NCI-H460 (cell line): ENCODE measurements around the gene SF3B3. TPM values are rescaled to one million over a fixed set of nuclear protein-coding genes. Genes with fewer than 3 reads are reported as not detected.
"Not testable (repeated sequence)": the region's sequence is repeated elsewhere in the genome, so short reads cannot be mapped to it uniquely, and the experiment has no call there.

Experiments used
- DNase-seq: peaks from one replicate; pipeline ENCODE4 v3.0.0-alpha.2; 2016; ENCODE audit warnings: low read depth; ENCODE audit errors: extremely low read depth
- total RNA-seq: library from RNA; depleted of rRNA; stranded (reverse); fragments of >200 nt; shearing (Covaris generic); gene quantifications from 2 replicates; pipeline ENCODE4 v1.2.3, GENCODE V29; 2014

The SF3B3 gene
- total RNA-seq, 1 experiment from 2014 or later = 159 TPM

DNA sequence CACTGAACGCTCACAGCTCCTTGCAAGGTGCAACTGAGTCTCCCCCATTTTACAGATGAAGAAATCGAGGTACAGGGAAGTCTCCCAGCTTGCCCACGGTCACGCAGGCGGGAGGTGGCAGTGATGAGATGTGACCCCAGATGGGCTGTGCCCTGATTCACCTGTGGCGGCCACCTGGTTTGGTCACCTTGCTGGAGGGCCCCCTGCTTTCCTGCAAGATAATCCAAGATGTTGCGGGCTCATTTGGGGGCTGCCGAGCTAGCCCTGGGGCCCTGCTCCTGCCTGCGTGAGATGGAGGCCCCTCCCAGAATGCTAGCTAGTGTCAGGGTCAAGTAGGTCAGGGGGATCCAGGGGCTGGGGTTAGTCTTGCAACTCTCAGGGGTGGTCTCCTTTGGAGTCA lies 63.1 kb downstream of the SF3B3 start:
- no peak for DNase-seq

DNA sequence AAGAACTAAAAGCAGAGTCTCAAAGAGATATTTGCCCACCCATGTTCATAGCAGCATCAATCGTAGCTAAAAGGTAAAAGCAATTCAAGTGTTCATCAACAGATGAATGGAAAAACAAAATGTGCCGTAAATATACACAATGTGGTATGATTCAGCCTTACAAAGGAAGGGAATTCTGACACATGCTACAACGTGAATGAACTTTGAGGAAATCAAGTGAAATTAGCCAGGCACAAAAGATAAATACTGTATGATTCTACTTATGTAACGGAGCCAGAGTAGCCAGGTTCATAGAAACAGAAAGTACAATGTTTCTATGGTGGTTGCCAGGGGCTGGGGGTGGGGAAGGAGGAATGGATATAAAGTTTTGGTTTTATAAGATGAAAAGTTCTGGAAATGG lies 64.9 kb downstream of the SF3B3 start:
- no peak for DNase-seq

DNA sequence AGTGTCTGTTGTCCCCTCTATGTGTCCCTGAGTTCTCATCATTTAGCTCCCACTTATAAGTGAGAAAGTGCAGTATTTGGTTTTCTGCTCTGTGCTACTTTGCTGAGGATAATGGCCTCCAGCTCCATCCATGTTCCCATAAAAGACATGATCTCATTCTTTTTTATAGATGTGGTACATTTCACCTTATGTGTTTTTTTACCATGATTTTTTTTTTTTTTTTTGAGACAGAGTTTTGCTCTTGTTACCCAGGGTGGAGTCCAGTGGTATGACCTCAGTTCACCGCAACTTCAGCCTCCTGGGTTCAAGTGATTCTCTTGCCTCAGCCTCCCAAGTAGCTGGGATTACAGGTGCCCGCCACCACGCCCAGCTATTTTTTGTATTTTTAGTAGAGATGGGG lies 65.8 kb downstream of the SF3B3 start:
- not testable (repeated sequence) for DNase-seq

DNA sequence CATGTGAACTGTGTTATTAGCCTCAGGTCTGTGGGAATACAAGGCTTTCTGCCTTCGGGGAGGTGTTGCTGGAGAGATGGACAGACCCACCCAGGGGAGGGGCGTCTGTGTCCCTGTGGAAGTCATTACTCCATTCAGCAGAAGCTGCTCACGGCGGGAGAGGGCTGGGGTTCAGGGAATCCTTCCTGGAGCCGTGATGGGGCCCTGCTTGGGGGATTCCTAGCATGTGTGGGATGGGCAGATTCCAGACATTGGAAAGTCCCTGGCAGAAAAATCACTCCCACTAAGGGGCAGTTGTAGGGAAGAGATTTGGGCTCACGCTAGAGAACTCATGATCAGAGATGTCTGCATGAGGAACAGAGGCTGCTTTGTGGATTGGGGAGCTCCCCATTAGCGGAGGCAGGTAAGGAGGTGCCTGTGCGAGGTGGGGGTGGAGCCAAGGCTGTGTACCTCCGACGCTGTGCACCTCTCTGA lies 66.4 kb downstream of the SF3B3 start:
- DNase-seq = no peak

DNA sequence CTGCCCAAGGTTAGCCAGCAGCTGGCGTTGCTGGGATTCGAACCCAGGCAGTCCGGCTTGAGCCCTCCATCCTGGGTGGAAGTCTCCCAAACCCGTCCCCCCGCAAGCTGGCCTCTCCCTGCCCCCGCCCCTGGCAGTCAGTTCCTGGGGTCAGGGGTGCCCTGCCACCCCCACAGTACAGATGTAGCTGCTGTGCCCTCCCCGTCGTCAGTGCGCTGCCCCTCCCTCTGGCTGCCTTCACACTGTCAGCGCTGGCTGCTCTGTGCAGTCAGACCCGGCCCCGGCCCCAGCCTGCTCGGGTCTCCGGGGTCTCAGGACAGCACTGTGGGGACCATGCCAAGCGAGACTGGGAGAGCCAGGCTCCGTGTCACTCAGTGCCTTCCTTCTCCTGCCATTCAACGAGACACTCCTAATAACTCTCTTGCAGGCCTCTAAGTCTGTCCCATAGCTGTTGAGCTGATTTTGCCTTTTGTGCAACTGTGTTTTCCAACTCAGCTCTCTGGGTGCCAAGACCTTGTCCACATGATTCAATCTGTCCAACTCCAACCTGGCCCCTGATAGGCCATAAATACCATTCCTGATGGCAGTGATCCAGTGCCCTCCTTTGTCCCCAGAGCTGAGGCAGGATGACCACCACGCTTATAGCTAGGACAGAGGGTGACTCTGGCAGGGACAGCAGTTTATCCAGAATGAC lies 67.3 kb downstream of the SF3B3 start:
- no peak for DNase-seq

DNA sequence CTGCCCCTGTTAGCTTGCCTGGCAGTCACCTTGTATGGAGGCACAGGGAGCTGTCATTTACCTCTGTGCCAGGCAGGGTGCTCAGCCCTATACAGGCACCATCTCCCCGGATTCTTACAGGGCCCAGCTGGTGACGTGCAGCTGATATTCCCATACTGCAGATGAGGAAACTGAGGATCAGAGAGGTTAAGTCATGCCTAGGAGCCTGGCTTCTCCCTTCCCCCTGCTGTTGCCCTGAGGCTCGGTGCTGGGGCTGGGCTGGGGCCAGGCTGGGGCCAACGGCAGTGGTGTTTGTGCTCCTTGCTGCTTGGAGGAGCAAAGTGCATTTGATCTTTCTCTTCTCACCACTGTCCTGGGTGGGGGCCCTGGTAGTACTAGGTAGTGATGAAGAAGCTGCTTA lies 68.0 kb downstream of the SF3B3 start:
- no peak for DNase-seq

DNA sequence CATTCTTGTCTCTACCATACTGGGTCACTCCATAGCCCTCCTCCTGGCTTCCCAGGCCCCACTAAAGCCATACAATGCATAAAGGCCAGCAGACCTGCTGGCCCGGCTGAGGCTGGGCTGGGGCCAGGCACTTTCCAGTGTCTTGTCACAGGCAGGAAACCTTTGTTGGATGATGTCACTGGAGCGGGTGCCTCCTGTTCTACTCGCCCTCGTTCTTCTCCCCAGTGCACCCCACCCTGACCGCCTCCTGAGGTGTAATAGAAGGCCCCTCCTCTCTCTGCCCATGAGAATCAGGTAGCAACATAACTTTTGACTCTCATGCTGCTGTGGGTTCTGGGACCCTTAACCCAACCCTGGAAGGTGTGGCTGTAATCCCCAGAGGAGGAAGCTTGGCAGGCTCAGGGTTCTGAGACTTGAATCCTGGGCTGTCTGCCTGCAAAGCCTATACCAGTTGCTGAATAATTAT lies 68.5 kb downstream of the SF3B3 start:
- DNase-seq = no peak

DNA sequence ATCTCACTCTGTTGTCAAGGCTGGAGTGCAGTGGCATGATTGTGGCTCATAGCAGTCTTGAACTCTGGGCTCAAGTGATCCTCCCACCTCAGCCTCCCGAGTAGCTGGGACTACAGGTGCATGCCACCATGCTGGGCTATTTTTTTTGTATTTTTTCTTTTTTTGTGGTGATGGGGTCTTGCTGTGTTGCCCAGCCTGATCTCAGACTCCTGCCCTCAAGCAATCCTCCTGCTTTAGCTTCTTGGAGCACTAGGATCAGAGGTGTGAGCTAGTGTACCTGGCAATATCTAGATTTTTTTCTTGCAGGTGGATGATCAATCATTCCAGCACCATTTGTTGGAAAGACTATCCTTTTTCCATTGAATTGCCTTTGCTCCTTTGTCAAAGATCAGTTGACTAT lies 69.9 kb downstream of the SF3B3 start:
- DNase-seq = no peak

DNA sequence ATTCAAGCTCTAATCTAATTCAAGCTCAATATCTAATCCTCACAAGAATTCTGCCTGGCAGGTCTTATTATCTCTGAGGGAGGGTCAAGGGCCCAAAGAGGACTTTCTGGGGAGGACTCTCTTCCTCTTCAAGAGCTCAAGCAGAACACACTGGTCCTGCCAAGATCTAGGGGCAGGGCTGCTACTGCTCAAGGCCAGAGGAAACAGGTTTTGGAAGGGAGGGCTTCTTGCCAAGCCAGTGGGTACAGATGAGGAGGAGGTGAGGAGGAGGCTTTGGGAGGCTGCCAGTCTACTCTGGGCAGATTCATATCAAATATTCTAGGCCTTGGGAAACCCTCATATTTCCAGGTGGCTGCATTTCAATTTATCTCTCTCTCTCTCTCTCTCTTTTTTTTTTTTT lies 71.0 kb downstream of the SF3B3 start:
- no peak for DNase-seq

DNA sequence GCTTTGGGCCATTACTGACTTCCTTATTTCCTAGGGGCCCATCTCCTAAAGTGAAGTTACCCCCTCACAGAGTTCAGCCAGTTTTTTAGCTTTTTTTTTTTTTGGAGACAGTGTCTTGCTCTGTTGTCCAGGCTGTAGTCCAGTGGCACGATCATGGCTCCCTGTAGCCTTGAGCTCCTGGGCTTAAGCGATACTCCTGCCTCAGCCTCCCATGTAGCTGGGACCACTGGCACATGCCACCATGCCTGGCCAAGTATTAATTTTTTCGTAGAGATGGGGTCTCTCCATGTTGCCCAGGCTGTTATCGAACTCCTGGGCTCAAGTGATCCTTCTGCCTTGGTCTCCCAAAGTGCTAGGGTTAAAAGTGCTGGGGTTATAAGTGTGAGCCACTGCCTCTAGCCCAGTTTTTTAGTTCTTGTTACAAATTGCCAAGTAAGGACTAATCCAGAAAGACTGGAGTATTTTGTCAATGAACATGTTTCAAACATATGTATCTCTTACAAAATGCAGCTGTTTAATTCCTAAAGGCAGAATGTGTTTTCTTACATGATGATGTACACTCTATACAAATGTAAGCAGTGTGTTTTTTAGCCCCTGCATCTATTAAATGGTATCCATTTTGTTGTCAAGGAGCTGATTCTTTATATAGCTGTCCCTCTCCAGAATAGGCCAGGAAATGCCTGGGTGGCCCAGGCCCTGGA lies 73.7 kb downstream of the SF3B3 start:
- no peak for DNase-seq

DNA sequence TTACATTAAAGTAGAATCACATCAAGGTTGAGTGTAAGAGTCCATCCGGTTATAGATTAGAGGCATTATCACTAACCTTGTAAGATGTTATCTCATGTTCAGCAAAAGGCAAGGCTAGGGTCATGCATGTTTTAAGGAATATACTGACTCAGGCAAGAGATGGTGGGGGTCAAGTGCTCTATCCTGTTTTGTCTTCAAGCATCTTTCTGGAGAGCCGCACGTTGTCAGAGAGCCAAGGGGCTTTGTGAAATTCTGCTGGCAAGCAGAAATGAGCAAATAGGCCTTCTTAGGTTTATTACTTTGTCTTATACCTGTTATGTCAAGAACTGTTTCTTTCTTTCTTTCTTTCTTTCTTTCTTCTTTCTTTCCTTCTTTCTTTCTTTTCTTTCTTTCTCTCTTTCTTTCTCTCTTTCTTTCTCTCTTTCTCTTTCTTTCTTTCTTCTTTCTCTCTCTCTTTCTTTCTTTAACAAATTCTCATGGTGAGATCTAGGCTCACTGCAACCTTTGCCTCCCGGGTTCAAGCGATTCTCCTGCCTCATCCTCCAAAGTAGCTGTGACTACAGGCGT lies 75.4 kb downstream of the SF3B3 start:
- no peak for DNase-seq

DNA sequence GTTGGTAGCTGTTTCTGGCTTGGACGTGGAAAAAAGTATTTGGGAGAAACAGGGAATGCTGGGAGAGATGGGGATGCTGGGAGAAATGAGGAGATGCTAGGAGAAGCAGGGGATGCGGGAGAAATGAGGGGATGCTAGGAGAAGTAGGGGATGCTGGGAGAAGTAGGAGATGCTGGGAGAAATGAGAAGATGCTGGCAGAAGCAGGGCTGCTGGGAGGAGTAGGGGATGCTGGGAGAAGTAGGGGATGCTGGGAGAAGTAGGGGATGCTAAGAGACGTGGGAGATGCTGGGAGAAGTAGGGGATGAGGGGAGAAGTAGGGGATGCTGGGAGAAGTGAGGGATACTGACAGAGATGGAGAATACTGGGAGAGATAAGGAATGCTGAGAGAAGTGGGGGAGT lies 77.1 kb downstream of the SF3B3 start:
- no peak for DNase-seq

DNA sequence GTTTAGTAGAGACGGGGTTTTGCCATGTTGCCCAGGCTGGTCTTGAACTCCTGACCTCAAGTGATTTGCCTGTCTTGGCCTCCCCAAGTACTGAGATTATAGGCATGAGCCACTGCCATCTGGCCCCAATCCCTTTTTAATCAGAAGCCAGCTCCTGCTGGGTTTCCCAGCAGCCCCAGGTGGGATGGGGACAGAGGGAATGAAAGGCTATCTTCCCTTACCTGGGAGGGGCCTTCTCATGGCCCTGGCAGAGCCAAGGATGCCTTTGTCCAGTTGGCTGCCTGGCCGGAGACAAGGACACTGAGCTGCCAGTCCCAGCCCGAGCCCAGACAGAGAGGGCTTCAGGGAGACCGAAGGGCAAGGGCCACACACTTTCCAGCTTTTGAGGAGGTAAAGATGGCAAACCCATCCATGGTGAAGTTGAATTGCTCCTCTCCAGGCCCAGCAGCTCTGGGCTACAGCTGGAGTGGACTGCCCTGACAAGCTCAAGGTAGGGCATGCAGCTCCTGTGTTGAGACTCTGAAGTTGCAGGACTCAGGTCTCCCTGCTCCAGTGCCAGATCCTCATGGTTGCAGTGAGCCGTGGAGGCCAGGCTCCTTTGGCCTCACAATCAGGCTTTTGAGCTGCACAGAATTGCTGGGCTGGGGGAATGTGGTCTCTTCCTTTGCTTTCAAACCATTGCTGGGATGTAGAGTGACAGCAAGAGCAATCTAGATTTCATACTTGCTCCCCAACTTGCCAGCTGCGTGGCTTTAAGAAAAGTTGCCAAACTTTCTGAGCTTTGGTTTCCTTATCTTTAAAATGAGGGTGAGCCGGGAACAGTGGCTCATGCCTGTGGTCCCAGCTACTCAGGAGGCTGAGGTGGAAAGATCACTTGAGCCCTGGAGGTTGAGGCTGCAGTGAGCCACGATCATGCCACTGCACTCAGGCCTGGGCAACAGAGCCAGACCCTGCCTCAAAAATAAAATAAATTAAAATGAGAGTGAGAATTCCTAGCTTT lies 78.3 kb downstream of the SF3B3 start:
- DNase-seq = no peak

DNA sequence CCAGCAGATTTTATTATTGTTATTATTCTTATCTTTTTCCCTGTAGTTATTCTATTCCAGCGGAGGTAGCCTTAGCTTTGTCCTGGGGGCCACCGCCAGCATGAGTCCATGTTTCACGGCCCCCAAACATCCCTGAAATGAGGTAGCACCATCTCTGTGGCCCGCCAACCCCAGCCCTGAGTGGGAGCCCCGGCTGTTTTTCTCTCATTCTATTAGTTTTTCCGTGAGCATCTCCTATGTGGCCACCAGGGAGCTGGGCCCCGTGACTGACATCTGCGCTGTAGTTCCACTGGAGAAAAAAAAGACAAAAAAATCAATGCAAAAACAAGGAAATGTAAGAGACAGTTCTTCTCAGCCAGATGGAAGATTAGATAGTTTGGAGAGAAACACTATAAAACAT lies 79.2 kb downstream of the SF3B3 start:
- no peak for DNase-seq

DNA sequence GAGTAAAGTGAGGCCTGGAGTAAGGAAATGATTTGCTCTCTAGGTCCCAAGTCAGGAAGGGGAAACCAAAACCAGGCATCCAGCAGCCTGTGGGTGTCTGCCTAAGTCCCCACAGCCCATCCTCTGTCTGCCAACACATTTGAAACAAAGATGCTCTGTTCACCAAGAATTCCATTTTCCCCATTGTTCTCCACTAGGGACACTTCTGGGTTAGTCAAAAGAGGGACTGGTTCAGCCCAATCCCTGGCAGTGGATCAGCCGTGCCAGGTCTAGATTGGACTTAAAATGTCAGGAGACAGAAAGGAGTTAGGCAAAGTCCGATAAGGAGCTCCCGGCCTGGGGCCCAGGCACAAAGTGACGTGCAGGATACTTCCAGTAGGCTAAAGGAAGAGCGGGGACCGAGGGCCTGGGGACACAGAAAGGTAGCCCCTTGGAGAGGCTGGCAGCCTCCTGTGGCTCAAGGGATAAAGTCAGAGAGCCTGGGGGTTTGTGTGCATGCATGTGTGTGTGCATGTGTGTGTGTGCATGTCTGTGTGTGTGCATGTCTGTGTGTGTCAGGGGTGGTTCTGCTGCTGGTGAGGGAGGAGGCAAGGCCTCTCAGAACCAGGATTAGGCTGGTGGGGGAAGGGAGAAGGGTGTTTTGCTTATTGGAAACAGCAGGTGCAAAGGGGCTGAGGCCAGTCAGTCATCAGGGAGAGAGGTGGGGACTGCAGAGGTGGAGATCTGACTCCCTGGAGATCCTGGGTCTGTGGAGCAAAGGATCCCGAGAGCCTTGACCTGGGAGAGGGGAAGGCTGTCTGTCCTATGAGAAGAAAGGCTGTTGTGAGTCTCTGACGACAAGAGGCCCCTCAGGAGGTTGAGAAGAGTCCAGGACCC lies 81.0 kb downstream of the SF3B3 start:
- DNase-seq = no peak

DNA sequence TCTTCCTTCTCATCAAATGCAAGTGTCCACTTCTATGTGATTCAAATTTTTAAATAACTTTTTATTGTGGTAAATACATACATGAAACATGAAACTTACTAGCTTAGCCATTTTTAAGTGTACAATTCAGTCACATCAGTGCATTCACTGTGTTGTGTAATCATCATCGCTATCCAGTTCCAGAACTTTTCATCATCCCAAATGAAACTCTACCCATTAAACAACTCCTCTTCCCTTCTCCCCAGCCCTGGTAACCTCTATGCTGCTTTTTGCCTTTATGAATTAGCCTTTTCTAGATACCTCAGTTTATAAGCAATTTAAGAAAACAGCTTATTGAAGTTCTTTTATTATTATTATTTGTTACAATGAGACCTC lies 81.7 kb downstream of the SF3B3 start:
- no peak for DNase-seq

DNA sequence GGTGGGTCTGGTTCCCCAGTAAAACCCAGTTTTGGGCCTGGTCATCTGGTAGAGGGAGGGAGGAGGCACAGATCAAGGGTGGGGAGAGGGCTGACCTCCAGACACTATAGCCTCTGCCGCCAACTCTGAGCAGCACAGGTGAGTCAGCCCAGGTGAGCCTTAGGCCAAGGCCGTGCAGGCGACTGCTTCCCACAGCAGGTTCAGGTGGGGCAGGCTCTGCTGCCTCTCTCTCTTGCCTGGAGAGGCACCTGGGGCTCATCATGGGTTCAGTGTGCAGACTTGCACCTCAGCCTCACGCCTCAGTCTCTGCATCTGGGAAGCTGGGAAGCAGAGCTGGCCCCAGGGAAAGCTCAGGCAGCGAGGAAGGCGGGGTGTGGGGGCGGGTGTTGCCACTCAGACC lies 84.9 kb downstream of the SF3B3 start:
- no peak for DNase-seq

DNA sequence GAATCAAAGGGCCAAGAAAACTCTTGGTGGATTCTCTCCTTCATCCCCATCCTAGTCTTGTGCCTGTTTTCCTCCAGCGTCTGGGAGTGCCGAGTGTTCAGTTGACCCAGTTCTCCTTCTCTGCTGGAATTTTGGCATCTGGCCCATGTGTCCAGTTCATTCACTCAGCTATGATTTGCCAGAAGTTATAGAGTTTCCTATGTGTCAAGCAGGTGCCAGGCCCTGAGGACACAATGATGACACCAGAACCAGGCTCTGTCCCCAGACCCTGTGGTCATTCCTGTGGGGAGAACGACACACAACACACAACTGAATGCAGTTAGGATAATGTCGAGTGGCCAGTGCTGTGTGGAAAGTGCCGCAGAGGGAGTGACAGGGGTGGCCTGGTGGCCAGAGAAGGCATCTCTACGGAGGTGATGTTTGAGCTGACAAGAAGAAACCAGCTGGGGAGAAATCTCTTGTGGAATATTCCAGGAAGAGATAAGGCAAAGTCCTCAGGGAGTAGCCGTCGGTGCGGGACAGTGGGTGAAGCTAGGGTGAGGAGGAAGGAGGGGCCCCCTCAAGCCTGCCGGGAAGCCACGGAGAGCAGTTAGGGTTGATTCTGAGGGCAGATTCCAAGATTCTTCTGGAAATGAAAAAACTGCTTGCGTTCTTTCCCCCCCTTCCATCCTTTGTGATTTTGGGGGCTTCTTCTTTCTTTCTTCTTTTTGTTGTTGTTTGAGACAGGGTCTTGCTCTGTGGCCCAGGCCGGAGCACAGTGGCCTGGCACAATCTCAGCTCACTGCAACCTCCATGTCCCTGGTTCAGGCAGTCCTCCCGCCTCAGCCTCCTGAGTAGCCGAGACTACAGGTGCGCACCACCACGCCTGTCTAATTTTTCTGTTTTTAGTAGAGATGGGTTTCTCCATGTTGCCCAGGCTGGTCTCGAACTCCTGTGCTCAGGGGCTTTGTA lies 86.9 kb downstream of the SF3B3 start:
- no peak for DNase-seq

DNA sequence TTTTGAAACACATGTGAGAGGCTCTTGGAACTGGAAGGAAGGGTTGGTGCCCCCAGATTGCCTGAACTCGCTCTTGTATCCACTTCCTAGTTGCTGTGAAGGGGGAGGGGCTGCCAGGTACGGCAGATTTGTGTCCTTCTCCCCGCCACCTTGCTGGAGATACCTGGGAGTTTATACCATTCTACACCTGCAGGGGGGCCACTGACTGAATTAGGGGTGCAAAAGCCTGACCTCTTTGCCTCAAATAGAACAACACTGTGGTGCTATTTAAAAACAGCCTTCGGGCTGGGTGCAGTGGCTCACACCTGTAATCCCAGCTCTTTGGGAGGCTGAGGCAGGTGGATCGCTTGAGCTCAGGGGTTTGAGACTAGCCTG lies 87.6 kb downstream of the SF3B3 start:
- no peak for DNase-seq
